HepG2 (cell line): ENCODE results near the gene STOML3.

Experiments used
- ATF1 ChIP-seq: IDR thresholded peaks from 2 replicates; pipeline ENCODE4 v1.6.1; 2016; ENCODE audit warnings: mild to moderate bottlenecking, control low read depth
- HOXA7 ChIP-seq: sonication (generic); formaldehyde crosslinking; IDR thresholded peaks from 2 replicates; pipeline ENCODE4 v1.8.1; 2022; ENCODE audit warnings: mild to moderate bottlenecking, missing genetic modification reagents, moderate library complexity
- PITX1 ChIP-seq: sonication (generic); formaldehyde crosslinking; IDR thresholded peaks from 2 replicates; pipeline ENCODE4 v1.5.1; 2020; ENCODE audit warnings: mild to moderate bottlenecking, missing genetic modification reagents
- POLR2AphosphoS5 ChIP-seq: IDR thresholded peaks from 2 replicates; pipeline ENCODE4 v1.6.1; 2012; ENCODE audit warnings: low read depth, low read length
- ZBTB4 ChIP-seq: sonication (generic); formaldehyde crosslinking; IDR thresholded peaks from 2 replicates; pipeline ENCODE4 v1.4.0; 2020; ENCODE audit warnings: missing genetic modification reagents, mild to moderate bottlenecking, borderline replicate concordance
- ZNF121 ChIP-seq: sonication (generic); formaldehyde crosslinking; IDR thresholded peaks from 2 replicates; pipeline ENCODE4 v1.5.0; 2020; ENCODE audit warnings: mild to moderate bottlenecking, missing genetic modification reagents
- ZNF24 ChIP-seq: fragments of 450-650 bp; IDR thresholded peaks from 2 replicates; pipeline ENCODE4 v1.6.1; 2017; ENCODE audit warnings: antibody characterized with exemption, mild to moderate bottlenecking
- ZNF354B ChIP-seq: sonication (generic); formaldehyde crosslinking; IDR thresholded peaks from 2 replicates; pipeline ENCODE4 v1.8.0; 2022; ENCODE audit warnings: mild to moderate bottlenecking, missing genetic modification reagents
- ZNF740 ChIP-seq: sonication (generic); formaldehyde crosslinking; IDR thresholded peaks from 2 replicates; pipeline ENCODE4 v1.4.0; 2020; ENCODE audit warnings: missing genetic modification reagents
- TF ChIP-seq, protein P1 (sequence below): sonication (generic); formaldehyde crosslinking; IDR thresholded peaks from 2 replicates; pipeline ENCODE4 v1.5.0; 2020; ENCODE audit warnings: mild to moderate bottlenecking, missing genetic modification reagents, moderate library complexity

DNA sequence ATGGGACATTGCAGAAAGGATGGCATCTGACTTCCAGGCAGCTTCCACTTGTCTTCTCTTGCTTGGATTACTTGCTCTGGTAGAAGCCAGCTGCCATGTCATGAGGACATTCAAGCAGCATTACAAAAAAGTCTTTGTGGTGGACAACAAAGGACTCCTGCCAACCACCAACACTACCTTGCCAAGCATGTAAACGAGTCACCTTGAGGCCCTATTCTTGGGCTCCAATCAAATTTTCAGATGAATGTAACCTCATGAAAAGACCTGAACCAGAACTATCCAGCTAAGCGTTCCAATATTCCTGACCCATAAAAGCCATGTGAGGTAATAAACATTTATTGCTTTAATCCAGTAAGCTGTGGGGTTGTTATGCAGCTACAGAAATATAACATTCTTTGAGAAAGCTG lies 34.8 kb upstream of the STOML3 start:
- TF ChIP-seq PITX1 (CRISPR knock-in tag): no peak
- TF ChIP-seq ZNF740 (CRISPR knock-in tag): no peak
- TF ChIP-seq POLR2AphosphoS5: no peak
- TF ChIP-seq ZNF354B (CRISPR knock-in tag): no peak
- TF ChIP-seq, protein P1, sequence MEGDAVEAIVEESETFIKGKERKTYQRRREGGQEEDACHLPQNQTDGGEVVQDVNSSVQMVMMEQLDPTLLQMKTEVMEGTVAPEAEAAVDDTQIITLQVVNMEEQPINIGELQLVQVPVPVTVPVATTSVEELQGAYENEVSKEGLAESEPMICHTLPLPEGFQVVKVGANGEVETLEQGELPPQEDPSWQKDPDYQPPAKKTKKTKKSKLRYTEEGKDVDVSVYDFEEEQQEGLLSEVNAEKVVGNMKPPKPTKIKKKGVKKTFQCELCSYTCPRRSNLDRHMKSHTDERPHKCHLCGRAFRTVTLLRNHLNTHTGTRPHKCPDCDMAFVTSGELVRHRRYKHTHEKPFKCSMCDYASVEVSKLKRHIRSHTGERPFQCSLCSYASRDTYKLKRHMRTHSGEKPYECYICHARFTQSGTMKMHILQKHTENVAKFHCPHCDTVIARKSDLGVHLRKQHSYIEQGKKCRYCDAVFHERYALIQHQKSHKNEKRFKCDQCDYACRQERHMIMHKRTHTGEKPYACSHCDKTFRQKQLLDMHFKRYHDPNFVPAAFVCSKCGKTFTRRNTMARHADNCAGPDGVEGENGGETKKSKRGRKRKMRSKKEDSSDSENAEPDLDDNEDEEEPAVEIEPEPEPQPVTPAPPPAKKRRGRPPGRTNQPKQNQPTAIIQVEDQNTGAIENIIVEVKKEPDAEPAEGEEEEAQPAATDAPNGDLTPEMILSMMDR (CRISPR knock-in tag): no peak
- TF ChIP-seq ATF1 (CRISPR knock-in tag): no peak
- TF ChIP-seq HOXA7 (CRISPR knock-in tag): no peak
- TF ChIP-seq ZNF121 (CRISPR knock-in tag): no peak
- TF ChIP-seq ZBTB4 (CRISPR knock-in tag): no peak
- TF ChIP-seq ZNF24: no peak
